Ishikawa (cell line): ENCODE results near the gene DSCAML1.

Experiments used
- EP300 ChIP-seq: IDR thresholded peaks from 2 replicates; pipeline ENCODE4 v1.6.1; 2012; ENCODE audit warnings: borderline replicate concordance
- REST ChIP-seq: IDR thresholded peaks from 2 replicates; pipeline ENCODE4 v1.6.1; 2012; ENCODE audit warnings: low read depth, mild to moderate bottlenecking

GRCh38 chr11:117646411-117646810 lies 150.6 kb downstream of the DSCAML1 start:
- TF ChIP-seq REST, result no peak
- no peak for TF ChIP-seq EP300
